PC-9 (cell line): ENCODE results near the gene AHDC1. TPM values are rescaled to one million over a fixed set of nuclear protein-coding genes. Genes with fewer than 3 reads are reported as not detected.

Source experiments
- BruUV-seq: library from RNA; stranded (reverse); fragments of 400-500 nt; replicated peaks from 2 replicates; lab custom pipeline; 2021; lab: Mats Ljungman, UMichigan
- CTCF ChIA-PET: fragments of 300-600 bp; sonication (Branson Sonifier 250); formaldehyde crosslinking; loops from one replicate; lab custom pipeline; 2022; ENCODE audit warnings: antibody characterized with exemption; lab: Charles Lee
- POLR2A ChIA-PET: fragments of 300-600 bp; sonication (Branson Sonifier 250); formaldehyde crosslinking; loops from one replicate; lab custom pipeline; 2022; ENCODE audit warnings: antibody characterized with exemption; ENCODE audit not compliant: unreplicated experiment; lab: Charles Lee
- DNase-seq, 2 experiments: peaks; one replicate each; pipeline versions ENCODE4 v3.0.0 to v3.0.0-alpha.2; 2015 to 2022; ENCODE audit warnings: mixed read lengths in 1 of 2
- H2AFZ ChIP-seq: fragments of 200-600 bp; sonication (generic); 2 replicates; pipeline ENCODE4 v1.8.1; 2017; ENCODE audit warnings: antibody characterized with exemption
- H3F3A ChIP-seq: fragments of 200-600 bp; sonication (generic); 2 replicates; pipeline ENCODE4 v1.8.1; 2017; ENCODE audit warnings: antibody characterized with exemption, mild to moderate bottlenecking, low read depth; ENCODE audit not compliant: insufficient read depth
- H3K27ac ChIP-seq: fragments of 200-600 bp; sonication (generic); 2 replicates; pipeline ENCODE4 v1.6.1; 2016; ENCODE audit warnings: mixed run types
- H3K27me3 ChIP-seq: fragments of 200-600 bp; sonication (generic); 2 replicates; pipeline ENCODE4 v1.6.1; 2016; ENCODE audit warnings: low read depth, mixed run types; ENCODE audit not compliant: insufficient read depth
- H3K36me3 ChIP-seq: fragments of 200-600 bp; sonication (generic); 2 replicates; pipeline ENCODE4 v1.6.1; 2016; ENCODE audit warnings: low read depth, mixed run types
- H3K4me1 ChIP-seq: fragments of 200-600 bp; sonication (generic); replicated peaks from 2 replicates; pipeline ENCODE4 v1.6.1; 2016; ENCODE audit warnings: mixed run types; ENCODE audit not compliant: insufficient read depth
- H3K4me2 ChIP-seq: fragments of 200-600 bp; sonication (generic); 2 replicates; pipeline ENCODE4 v1.6.1; 2017; ENCODE audit warnings: mixed run types
- H3K4me3 ChIP-seq: fragments of 200-600 bp; sonication (generic); 2 replicates; pipeline ENCODE4 v1.6.1; 2016; ENCODE audit warnings: mixed run types
- H3K79me2 ChIP-seq: fragments of 200-600 bp; sonication (generic); 2 replicates; pipeline ENCODE4 v1.6.1; 2017; ENCODE audit warnings: low read depth, mixed run types
- H3K9me2 ChIP-seq: fragments of 200-600 bp; sonication (generic); 2 replicates; pipeline ENCODE4 v1.8.1; 2017; ENCODE audit warnings: mild to moderate bottlenecking; ENCODE audit not compliant: insufficient read depth
- H3K9me3 ChIP-seq: fragments of 200-600 bp; sonication (generic); 2 replicates; pipeline ENCODE4 v1.8.1; 2016; ENCODE audit warnings: low read depth; ENCODE audit not compliant: insufficient read depth
- H4K20me1 ChIP-seq: fragments of 200-600 bp; sonication (generic); 2 replicates; pipeline ENCODE4 v1.8.1; 2017; ENCODE audit not compliant: insufficient read depth
- EZH2 ChIP-seq: fragments of 200-600 bp; sonication (generic); IDR thresholded peaks from 2 replicates; pipeline ENCODE4 v1.8.0; 2017; ENCODE audit warnings: antibody characterized with exemption, low read depth
- intact Hi-C: fragments of 100-400 bp; cut with micrococcal nuclease; formaldehyde crosslinking; loops from one replicate; pipeline ENCODE4 v1.10.0; 2022; ENCODE audit not compliant: unreplicated experiment
- total RNA-seq: library from RNA; stranded (reverse); gene quantifications from 2 replicates; pipeline ENCODE4 v1.2.3, GENCODE V29; 2021
- TF ChIP-seq, protein P1 (sequence below): fragments of 200-600 bp; sonication (generic); conservative IDR thresholded peaks from 2 replicates; pipeline ENCODE4 v1.6.1; 2017; ENCODE audit warnings: mixed run types, antibody characterized with exemption, mild to moderate bottlenecking, moderate library complexity

Gene AHDC1
- total RNA-seq, 1 experiment from 2014 or later = 48.8 TPM

DNA sequence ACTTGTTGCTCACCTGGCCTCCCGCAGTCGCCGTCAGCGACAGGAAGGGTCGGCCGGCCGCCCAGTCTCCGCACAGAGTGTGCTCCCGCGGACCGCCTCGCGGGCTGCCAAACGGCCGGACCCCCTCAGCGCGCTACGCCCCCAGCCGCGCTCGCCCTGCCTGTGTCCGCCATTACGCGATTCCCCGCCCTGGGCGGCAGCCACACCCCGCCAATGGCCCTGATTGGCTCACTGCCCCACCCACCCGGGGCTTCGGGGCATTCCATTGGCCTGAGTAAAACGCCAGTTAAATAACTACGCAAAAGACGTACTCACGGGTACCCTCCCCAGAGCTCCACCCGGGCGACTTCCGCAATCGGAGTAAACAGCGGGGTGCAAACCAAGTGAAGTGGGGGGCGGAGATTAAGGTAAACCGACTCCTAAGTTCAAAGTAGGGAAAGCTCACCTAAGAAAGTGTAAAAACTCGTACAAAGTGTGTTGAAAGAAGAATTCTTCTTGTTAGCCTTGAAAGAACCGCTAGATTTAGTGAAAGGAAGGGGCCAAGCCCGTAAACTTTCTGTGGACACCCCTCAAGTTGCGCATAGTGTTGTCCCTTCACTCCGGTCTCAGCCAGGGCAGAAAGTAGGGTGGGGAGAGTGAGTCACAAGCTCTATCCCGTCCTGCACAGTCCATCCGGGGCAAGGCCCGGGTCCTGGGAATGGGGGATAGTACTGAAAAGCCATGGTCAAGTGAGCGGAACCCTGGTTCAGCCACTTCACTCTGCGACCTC is 113.8 kb downstream of the AHDC1 start, which contains the start of gene WASF2:
WASF2 (minus strand) TSS at position 195 of the 769 bp plus-strand sequence. CDS start 61,277 bp downstream, outside the sequence.
- Histone ChIP-seq H3K27ac (peak within 1 kb of the TSS; percentile 94), H3K9me2 (no peaks in the 10 kb centered on the region), H3K4me1 (peaks cover 11% of the 10 kb centered on the region), H2AFZ (peak within 1 kb of the TSS; percentile 80), H3K4me2 (peak within 1 kb of the TSS; percentile 83), H3K79me2 (peaks cover 40% of the 10 kb centered on the region), H3K36me3 (no peaks in the 10 kb centered on the region), H3K4me3 (peak within 1 kb of the TSS; percentile 88), H3K27me3 (no peaks in the 10 kb centered on the region), H4K20me1 (peaks cover 16% of the 10 kb centered on the region), H3F3A (peaks cover 10% of the 10 kb centered on the region; the same call in 1 of the 2 replicates), H3K9me3 (no peaks in the 10 kb centered on the region)
- intact Hi-C loops = loop anchor here (1.0 to 5.0 kb wide), 3 partner anchors 37 to 67 kb away; no protein-coding TSS in a partner anchor
- ChIA-PET POLR2A (interaction anchor here (0.6 to 1.0 kb wide), 6 partner anchors 10 to 1179 kb away, joined by 3 to 17 read pairs (median 6); no protein-coding TSS in a partner anchor), CTCF (interaction anchor here (0.6 to 1.1 kb wide), 2 partner anchors 62 to 67 kb away, joined by 3 read pairs; no protein-coding TSS in a partner anchor)
- TF ChIP-seq EZH2 = no peak
- TF ChIP-seq, protein P1, sequence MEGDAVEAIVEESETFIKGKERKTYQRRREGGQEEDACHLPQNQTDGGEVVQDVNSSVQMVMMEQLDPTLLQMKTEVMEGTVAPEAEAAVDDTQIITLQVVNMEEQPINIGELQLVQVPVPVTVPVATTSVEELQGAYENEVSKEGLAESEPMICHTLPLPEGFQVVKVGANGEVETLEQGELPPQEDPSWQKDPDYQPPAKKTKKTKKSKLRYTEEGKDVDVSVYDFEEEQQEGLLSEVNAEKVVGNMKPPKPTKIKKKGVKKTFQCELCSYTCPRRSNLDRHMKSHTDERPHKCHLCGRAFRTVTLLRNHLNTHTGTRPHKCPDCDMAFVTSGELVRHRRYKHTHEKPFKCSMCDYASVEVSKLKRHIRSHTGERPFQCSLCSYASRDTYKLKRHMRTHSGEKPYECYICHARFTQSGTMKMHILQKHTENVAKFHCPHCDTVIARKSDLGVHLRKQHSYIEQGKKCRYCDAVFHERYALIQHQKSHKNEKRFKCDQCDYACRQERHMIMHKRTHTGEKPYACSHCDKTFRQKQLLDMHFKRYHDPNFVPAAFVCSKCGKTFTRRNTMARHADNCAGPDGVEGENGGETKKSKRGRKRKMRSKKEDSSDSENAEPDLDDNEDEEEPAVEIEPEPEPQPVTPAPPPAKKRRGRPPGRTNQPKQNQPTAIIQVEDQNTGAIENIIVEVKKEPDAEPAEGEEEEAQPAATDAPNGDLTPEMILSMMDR = no peak
- BruUV-seq = no TSS peak
- peak; percentile 87 to 96 for DNase-seq

GRCh38 chr1:27489501-27489972 is 114.4 kb downstream of the AHDC1 start:
- Histone ChIP-seq H3F3A (peaks cover 10% of the 10 kb centered on the region; the same call in 1 of the 2 replicates), H3K27ac (peak overlapping the region; percentile 94), H3K9me2 (no peaks in the 10 kb centered on the region), H3K27me3 (no peaks in the 10 kb centered on the region), H3K4me2 (peak overlapping the region; percentile 83), H3K36me3 (no peaks in the 10 kb centered on the region), H4K20me1 (peaks cover 16% of the 10 kb centered on the region), H3K9me3 (no peaks in the 10 kb centered on the region), H3K4me3 (peak overlapping the region; percentile 88), H2AFZ (peak overlapping the region; percentile 60; the same call in 1 of the 2 replicates), H3K4me1 (peaks cover 11% of the 10 kb centered on the region), H3K79me2 (peaks cover 46% of the 10 kb centered on the region)
- DNase-seq = no peak
- CTCF ChIA-PET = no interaction called here
- no TSS peak for BruUV-seq
- POLR2A ChIA-PET = interaction anchor here (0.7 to 1.0 kb wide), 2 partner anchors 10 to 171 kb away, joined by 7 to 17 read pairs; no protein-coding TSS in a partner anchor
- TF ChIP-seq EZH2 = no peak
- TF ChIP-seq, protein P1 = no peak
- intact Hi-C loops = no loop called here
